ENCODE measurements around the gene ARFRP1.

The ARFRP1 gene

GRCh38 chr20:63746751-63747315, 39.1 kb upstream of the ARFRP1 start:
- no peak; the same call in 2 of the 3 replicates for ATAC-seq (ENCODE audit: low read depth)
- Histone ChIP-seq H3K4me1 (ENCODE audit: insufficient read depth, poor library complexity, severe bottlenecking) (no peaks in the 10 kb centered on the region), H3K9me3 (ENCODE audit: severe bottlenecking) (no peaks in the 10 kb centered on the region), H3K27ac (ENCODE audit: poor library complexity, severe bottlenecking) (no peak overlapping the region), H3K36me3 (ENCODE audit: low read depth) (peaks cover 23% of the 10 kb centered on the region), H3K27me3 (ENCODE audit: insufficient read depth, poor library complexity, severe bottlenecking) (no peaks in the 10 kb centered on the region), H3K4me3 (ENCODE audit: severe bottlenecking) (no peak overlapping the region)
- TF ChIP-seq CTCF (IDR thresholded peaks at IDR 0.05; ENCODE audit: poor library complexity, severe bottlenecking) = no peak
- peak; percentile 89 for DNase-seq (ENCODE audit: low spot score)

GRCh38 chr20:63745961-63746731, 38.4 kb upstream of the ARFRP1 start:
- peak; percentile 8 for ATAC-seq (ENCODE audit: low read depth)
- DNase-seq (ENCODE audit: low spot score) = peak; percentile 85
- Histone ChIP-seq H3K36me3 (ENCODE audit: low read depth) (peaks cover 30% of the 10 kb centered on the region), H3K9me3 (ENCODE audit: severe bottlenecking) (no peaks in the 10 kb centered on the region), H3K27ac (ENCODE audit: poor library complexity, severe bottlenecking) (no peak overlapping the region), H3K4me3 (ENCODE audit: severe bottlenecking) (no peak overlapping the region), H3K27me3 (ENCODE audit: insufficient read depth, poor library complexity, severe bottlenecking) (no peaks in the 10 kb centered on the region), H3K4me1 (ENCODE audit: insufficient read depth, poor library complexity, severe bottlenecking) (peaks cover 4% of the 10 kb centered on the region)
- no peak for TF ChIP-seq CTCF (IDR thresholded peaks at IDR 0.05; ENCODE audit: poor library complexity, severe bottlenecking)

GRCh38 chr20:63745424-63745805, 37.6 kb upstream of the ARFRP1 start:
- no peak for ATAC-seq (ENCODE audit: low read depth)
- DNase-seq (ENCODE audit: low spot score) = peak; percentile 79
- Histone ChIP-seq H3K27me3 (ENCODE audit: insufficient read depth, poor library complexity, severe bottlenecking) (no peaks in the 10 kb centered on the region), H3K27ac (ENCODE audit: poor library complexity, severe bottlenecking) (no peak overlapping the region), H3K4me1 (ENCODE audit: insufficient read depth, poor library complexity, severe bottlenecking) (peaks cover 4% of the 10 kb centered on the region), H3K9me3 (ENCODE audit: severe bottlenecking) (no peaks in the 10 kb centered on the region), H3K36me3 (ENCODE audit: low read depth) (peaks cover 31% of the 10 kb centered on the region), H3K4me3 (ENCODE audit: severe bottlenecking) (no peak overlapping the region)
- TF ChIP-seq CTCF (IDR thresholded peaks at IDR 0.05; ENCODE audit: poor library complexity, severe bottlenecking) = no peak

- DNase-seq (ENCODE audit: low spot score) = peak; percentile 82
Observed at GRCh38 chr20:63744574-63745423, 37.0 kb upstream of the ARFRP1 start.

More at GRCh38 chr20:63744574-63745423, 37.0 kb upstream of the ARFRP1 start:
- peaks cover 4% of the 10 kb centered on the region for H3K4me1 ChIP-seq (ENCODE audit: insufficient read depth, poor library complexity, severe bottlenecking)
- no peak for TF ChIP-seq CTCF (IDR thresholded peaks at IDR 0.05; ENCODE audit: poor library complexity, severe bottlenecking)
- no peak overlapping the region for H3K27ac ChIP-seq (ENCODE audit: poor library complexity, severe bottlenecking)
- no peaks in the 10 kb centered on the region for H3K27me3 ChIP-seq (ENCODE audit: insufficient read depth, poor library complexity, severe bottlenecking)
- H3K36me3 ChIP-seq (ENCODE audit: low read depth) = peaks cover 31% of the 10 kb centered on the region
- H3K4me3 ChIP-seq (ENCODE audit: severe bottlenecking) = no peak overlapping the region
- ATAC-seq (ENCODE audit: low read depth) = no peak
- H3K9me3 ChIP-seq (ENCODE audit: severe bottlenecking) = no peaks in the 10 kb centered on the region
